HG03025 (cell line): Measurements from ENCODE around the gene PSMC5.
"Not testable (repeated sequence)": the region's sequence is repeated elsewhere in the genome, so short reads cannot be mapped to it uniquely, and the experiment has no call there.

Experiments used
- ATAC-seq: cut with Tn5 transposase; IDR thresholded peaks from one replicate; pipeline ENCODE4 v1.9.1; 2021; ENCODE audit warnings: mild to moderate bottlenecking, moderate library complexity; ENCODE audit not compliant: unreplicated experiment, low FRiP score

Gene PSMC5

GRCh38 chr17:63827002-63827800 is at the start of gene PSMC5, which contains the start of gene FTSJ3:
Gene PSMC5, plus strand, starts transcription at chr17:63827431. Its CDS starts 60 bp downstream, at chr17:63827491.
Gene FTSJ3, minus strand, starts transcription at chr17:63827663. Its CDS starts 761 bp downstream, at chr17:63826902.
- ATAC-seq = peak; percentile 91

DNA sequence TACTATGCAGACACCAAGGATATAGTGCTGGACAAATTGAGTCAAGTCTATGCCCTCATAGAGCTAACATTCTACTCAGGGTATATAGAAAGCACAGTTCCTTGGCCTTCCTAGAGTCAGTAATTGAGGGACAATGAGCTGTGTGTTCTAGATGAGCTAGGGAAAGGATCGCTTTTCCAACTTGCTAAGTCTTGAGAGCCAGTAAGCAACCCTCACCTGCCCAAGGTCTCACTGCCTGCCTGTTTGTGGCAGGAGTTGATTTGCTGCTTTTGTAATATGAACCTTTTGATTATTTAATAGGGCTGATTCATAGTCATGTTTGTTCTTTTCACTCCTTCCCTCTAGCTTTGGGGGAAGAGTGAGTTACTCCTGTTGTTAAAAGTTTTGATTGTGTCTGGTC is 46.7 kb upstream of the PSMC5 start:
- ATAC-seq = no peak

DNA sequence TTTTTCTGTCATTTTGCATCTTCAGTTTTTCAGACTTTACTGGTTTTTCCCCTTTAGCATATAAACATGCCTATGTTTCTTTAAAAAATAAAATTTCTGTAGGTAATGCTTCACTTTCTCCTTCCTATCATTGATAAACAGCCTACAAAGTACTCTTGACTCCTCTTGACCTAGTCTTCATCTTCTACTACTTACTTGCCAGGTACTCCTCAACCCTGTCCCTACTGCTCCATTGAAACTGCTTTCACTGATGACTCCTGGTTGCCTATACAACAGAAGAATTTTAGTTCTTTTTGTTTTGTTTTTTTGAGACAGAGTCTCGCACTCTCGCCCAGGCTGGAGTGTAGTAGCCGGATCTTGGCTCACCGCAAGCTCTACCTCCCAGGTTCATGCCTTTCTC is 46.3 kb upstream of the PSMC5 start:
- ATAC-seq = no peak

DNA sequence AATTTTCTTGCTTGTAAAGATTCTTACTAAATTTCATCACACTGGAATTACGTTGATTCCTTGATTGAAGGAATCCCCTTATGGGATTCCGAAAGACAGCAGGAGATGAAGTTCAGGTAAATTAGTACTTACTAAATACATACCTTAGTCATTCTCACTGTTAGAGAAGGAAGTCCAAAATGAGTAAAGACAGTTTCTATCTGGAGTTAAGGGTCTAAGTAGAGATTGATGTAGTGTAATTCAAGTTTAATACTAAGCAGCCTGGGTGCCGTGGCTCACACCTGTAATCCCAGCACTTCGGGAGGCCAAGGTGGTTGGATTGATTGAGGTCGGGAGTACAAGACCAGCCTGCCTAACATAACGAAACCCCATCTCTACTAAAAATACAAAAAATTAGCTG is 43.7 kb upstream of the PSMC5 start:
- no peak for ATAC-seq

GRCh38 chr17:63785556-63785955 is 41.7 kb upstream of the PSMC5 start:
- no peak for ATAC-seq

- no peak for ATAC-seq
These were observed 41.1 kb upstream of the PSMC5 start for GRCh38 chr17:63786117-63786516.

GRCh38 chr17:63786971-63787711 is 40.1 kb upstream of the PSMC5 start:
- no peak for ATAC-seq

DNA sequence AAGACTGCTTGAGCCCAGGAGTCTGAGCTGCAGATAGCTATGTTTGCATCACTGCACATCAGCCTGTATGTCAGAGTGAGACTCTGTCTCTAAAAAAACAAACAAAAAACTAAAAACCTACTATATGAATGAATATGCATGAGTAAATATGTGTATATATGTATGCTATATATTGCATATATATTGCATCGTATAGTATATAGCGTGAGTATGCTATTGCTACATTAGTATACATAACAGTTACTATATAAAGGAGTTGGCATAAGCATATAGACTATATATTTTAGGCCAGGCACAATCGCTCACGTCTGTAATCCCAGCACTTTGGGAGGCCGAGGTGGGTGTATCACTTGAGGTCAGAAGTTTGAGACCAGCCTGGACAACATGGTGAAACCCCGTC is 37.2 kb upstream of the PSMC5 start:
- ATAC-seq = no peak

DNA sequence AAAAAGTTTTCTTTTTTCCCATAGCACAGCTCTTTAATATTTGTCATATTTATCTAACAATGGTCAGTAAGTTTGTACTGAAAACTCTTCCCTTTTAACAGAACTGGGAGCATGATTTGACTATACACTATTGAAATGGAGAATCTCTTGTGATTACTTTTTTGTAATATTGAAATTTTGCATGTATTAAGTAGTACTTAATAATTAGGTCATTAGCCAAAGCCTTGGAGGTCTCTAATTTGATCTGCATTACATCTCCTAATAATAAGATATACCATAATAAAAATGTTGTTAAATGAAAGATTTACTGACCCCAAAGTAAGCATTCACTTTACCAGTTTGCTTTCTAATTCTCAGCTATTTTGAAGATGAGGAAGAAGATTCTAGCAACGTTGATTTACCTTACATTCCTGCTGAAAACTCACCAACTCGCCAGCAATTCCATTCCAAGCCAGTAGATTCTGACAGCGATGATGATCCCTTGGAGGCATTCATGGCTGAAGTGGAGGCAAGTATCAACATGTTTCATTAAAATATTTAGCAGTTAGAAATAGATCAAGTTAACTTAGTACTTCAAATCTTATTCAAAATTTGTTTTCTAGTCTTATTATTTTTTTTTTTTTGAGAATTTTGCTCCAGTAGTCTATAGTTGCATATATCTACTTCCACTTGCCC is 35.0 kb upstream of the PSMC5 start:
- ATAC-seq = no peak

GRCh38 chr17:63796375-63796774 is 30.9 kb upstream of the PSMC5 start:
- ATAC-seq = not testable (repeated sequence)

- no peak for ATAC-seq
These were observed 28.6 kb upstream of the PSMC5 start for GRCh38 chr17:63798572-63799106.

DNA sequence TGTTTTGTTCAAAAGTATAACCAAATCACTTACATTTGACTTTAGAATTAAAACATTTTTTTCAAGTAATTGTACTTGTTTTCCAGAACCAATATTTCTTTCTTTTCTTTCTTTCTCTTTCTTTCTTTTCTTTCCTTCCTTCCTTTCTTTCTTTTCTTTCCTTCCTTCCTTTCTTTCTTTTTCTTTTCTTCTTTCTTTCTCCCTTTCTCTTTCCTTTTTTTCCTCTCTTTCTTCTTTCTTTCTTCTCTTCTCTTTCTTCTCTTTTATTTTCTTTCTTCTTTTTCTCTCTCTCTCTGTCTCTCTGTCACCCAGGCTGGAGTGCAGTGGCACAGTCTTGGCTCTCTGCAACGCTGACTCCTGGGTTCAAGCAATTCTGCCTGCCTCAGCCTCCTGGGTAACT is 26.4 kb upstream of the PSMC5 start:
- ATAC-seq = no peak

DNA sequence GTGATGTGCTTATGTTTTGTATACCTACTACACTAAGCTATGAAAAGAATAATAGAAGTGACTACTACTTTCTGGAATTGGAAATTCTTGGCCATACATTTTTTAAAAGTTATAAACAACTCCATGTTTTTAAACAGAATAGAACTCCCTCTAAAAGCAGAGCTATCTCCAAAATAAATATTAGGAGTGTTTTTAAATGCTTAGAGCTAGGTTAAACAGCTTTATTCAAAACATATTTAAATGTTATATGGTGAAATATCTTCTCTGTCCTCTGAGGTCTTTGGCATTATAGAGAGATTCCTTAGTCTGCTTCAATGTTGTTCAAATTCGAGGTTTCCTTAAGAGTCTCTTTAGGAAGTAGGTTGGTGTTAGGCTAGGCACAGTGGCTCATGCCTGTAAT is 22.9 kb upstream of the PSMC5 start:
- no peak for ATAC-seq

- no peak for ATAC-seq
These were observed 21.6 kb upstream of the PSMC5 start for GRCh38 chr17:63805591-63805990.

- ATAC-seq = no peak
These were observed 17.3 kb upstream of the PSMC5 start for GRCh38 chr17:63809970-63810369.

GRCh38 chr17:63816123-63816522 is 11.1 kb upstream of the PSMC5 start:
- ATAC-seq = no peak

DNA sequence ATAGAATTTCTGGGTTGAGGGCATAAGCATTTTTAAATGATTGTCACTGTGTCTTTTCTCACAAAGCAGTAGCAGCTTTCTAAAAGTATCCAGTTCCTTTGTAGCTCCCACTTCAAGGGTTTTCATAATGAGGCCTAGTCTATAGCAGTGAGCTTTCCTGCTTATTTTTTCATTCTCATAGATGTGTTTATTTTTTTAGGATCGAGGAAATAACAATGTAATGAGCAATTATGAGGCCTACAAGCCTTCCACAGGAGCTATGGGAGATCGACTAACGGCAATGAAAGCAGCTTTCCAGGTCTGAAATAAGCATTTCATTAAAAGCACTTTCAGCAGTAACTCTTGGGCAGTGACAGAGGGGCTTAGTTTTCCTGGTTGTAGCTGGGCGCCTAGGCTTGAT is 10.6 kb upstream of the PSMC5 start:
- ATAC-seq = no peak

DNA sequence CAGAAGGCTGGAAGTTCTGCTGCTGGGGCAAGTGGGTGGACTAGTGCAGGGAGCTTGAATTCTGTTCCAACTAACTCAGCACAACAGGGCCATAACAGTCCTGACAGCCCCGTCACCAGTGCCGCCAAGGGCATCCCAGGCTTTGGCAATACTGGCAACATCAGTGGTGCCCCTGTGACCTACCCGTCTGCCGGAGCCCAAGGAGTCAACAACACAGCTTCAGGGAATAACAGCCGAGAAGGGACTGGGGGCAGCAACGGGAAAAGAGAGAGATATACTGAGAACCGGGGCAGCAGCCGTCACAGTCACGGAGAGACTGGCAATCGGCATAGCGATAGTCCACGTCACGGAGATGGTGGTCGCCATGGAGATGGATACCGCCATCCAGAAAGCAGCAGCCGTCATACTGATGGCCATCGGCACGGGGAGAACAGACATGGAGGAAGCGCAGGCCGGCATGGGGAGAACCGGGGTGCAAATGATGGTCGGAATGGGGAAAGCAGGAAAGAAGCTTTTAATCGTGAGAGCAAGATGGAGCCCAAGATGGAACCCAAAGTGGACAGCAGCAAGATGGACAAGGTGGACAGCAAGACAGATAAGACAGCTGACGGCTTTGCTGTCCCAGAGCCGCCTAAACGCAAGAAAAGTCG is 9.4 kb upstream of the PSMC5 start:
- no peak for ATAC-seq

DNA sequence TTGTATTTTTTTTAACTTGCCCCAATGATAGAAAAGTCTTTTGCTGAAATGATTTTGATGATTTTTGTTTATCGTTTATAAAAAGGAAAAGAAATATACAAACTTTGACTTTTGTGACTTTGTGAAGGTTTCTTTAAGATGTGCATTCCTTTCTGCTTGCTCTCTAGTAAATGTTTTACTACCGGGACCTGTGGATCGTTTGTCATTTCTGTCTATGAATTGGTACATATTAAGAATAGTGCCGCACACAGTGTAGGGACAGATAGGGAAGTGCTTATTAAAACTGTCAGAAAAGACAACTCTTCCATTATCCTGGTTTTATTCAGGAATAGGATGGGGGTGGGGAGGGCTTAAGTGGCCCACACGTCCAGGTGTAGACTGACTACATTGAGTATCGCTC is 8.1 kb upstream of the PSMC5 start:
- no peak for ATAC-seq
